GM08714 (cell line): ENCODE results near the gene MOCOS.
"Not testable (repeated sequence)": the region's sequence is repeated elsewhere in the genome, so short reads cannot be mapped to it uniquely, and the experiment has no call there.

Experiments used
- H3K4me3 ChIP-seq: fragments of 200-500 bp; sonication (Bioruptor generic); 2 replicates; pipeline ENCODE4 v1.5.1; 2014; ENCODE audit warnings: mild to moderate bottlenecking, low read length, inconsistent platforms
- ZNF274 ChIP-seq: IDR thresholded peaks from 2 replicates; pipeline ENCODE4 v1.6.1; 2012; ENCODE audit warnings: mild to moderate bottlenecking, low read depth, low read length

MOCOS gene

GRCh38 chr18:36167692-36168218 lies 19.5 kb upstream of the MOCOS start:
- TF ChIP-seq ZNF274 = no peak
- H3K4me3 ChIP-seq = no peak overlapping the region

- H3K4me3 ChIP-seq = not testable (repeated sequence)
Measured at GRCh38 chr18:36168296-36168695, 19.0 kb upstream of the MOCOS start.

- H3K4me3 ChIP-seq = no peak overlapping the region
- TF ChIP-seq ZNF274 = no peak
Measured at GRCh38 chr18:36169938-36170337, 17.4 kb upstream of the MOCOS start.

- no peak overlapping the region for H3K4me3 ChIP-seq
- no peak for TF ChIP-seq ZNF274
Measured at GRCh38 chr18:36175481-36175880, 11.8 kb upstream of the MOCOS start.

GRCh38 chr18:36176177-36176584 lies 11.1 kb upstream of the MOCOS start:
- TF ChIP-seq ZNF274 = no peak
- H3K4me3 ChIP-seq = no peak overlapping the region

- no peak for TF ChIP-seq ZNF274
- H3K4me3 ChIP-seq = no peak overlapping the region
Measured at GRCh38 chr18:36176711-36177110, 10.6 kb upstream of the MOCOS start.

- TF ChIP-seq ZNF274 = no peak
- H3K4me3 ChIP-seq = no peak overlapping the region
Measured at GRCh38 chr18:36177913-36178312, 9.4 kb upstream of the MOCOS start.

GRCh38 chr18:36179562-36180355 lies 7.5 kb upstream of the MOCOS start:
- no peak overlapping the region for H3K4me3 ChIP-seq
- TF ChIP-seq ZNF274 = no peak

GRCh38 chr18:36181441-36181840 lies 5.9 kb upstream of the MOCOS start:
- TF ChIP-seq ZNF274 = no peak

GRCh38 chr18:36181898-36182506 lies 5.3 kb upstream of the MOCOS start:
- H3K4me3 ChIP-seq = no peak overlapping the region

More at GRCh38 chr18:36181441-36181840, 5.9 kb upstream of the MOCOS start:
- H3K4me3 ChIP-seq = no peak overlapping the region

GRCh38 chr18:36183033-36183432 lies 4.3 kb upstream of the MOCOS start:
- TF ChIP-seq ZNF274 = no peak
- H3K4me3 ChIP-seq = no peak overlapping the region

More at GRCh38 chr18:36181898-36182506, 5.3 kb upstream of the MOCOS start:
- TF ChIP-seq ZNF274 = no peak

- TF ChIP-seq ZNF274 = no peak
- no peak overlapping the region for H3K4me3 ChIP-seq
Measured at GRCh38 chr18:36183987-36184386, 3.3 kb upstream of the MOCOS start.

- no peak for TF ChIP-seq ZNF274
- no peak overlapping the region for H3K4me3 ChIP-seq
Measured at GRCh38 chr18:36185157-36185556, 2.1 kb upstream of the MOCOS start.

GRCh38 chr18:36185901-36186460 lies 1.3 kb upstream of the MOCOS start:
- no peak overlapping the region for H3K4me3 ChIP-seq
- TF ChIP-seq ZNF274 = no peak
